SU-DHL-6 (cell line): ENCODE measurements around the gene TERC.

Experiments used
- EZH2phosphoT487 ChIP-seq: fragments of 200-600 bp; sonication (generic), shearing (Covaris generic); conservative IDR thresholded peaks from 2 replicates; pipeline ENCODE4 v1.6.1; 2018; ENCODE audit warnings: mild to moderate bottlenecking, antibody characterized with exemption, low read length, moderate library complexity, mixed read lengths
- TF ChIP-seq, protein P1 (sequence below): fragments of 200-600 bp; sonication (generic); IDR thresholded peaks from one replicate; pipeline ENCODE4 v1.5.1; 2017; ENCODE audit warnings: antibody characterized with exemption, mild to moderate bottlenecking, low read length, moderate library complexity; ENCODE audit not compliant: insufficient read depth, poor library complexity, severe bottlenecking

DNA sequence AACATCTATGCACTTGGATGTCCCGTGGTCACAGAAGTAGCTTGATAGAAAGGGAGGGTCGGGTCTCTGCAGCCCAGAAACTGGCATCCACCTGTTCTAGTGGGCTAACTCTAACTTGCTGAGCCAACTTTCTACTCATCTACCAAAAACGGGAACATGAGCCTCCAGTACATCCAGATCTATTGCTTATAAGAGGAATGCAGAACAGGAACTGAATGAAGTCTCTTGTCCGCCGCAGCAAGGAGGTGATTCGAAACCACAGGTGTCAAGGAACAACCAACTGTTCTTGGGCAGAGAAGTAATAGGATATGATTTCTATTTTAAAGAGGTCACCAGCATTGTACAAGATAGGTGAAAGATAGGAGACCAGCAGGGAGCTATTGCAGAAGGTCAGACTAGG, 17.9 kb downstream of the TERC start:
- TF ChIP-seq, protein P1, sequence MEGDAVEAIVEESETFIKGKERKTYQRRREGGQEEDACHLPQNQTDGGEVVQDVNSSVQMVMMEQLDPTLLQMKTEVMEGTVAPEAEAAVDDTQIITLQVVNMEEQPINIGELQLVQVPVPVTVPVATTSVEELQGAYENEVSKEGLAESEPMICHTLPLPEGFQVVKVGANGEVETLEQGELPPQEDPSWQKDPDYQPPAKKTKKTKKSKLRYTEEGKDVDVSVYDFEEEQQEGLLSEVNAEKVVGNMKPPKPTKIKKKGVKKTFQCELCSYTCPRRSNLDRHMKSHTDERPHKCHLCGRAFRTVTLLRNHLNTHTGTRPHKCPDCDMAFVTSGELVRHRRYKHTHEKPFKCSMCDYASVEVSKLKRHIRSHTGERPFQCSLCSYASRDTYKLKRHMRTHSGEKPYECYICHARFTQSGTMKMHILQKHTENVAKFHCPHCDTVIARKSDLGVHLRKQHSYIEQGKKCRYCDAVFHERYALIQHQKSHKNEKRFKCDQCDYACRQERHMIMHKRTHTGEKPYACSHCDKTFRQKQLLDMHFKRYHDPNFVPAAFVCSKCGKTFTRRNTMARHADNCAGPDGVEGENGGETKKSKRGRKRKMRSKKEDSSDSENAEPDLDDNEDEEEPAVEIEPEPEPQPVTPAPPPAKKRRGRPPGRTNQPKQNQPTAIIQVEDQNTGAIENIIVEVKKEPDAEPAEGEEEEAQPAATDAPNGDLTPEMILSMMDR, result no peak
- no peak for TF ChIP-seq EZH2phosphoT487
